Measurements from ENCODE around the gene PPP4R2. TPM values are rescaled to one million over a fixed set of nuclear protein-coding genes. Genes with fewer than 3 reads are reported as not detected.

Gene PPP4R2
- total and polyA plus RNA-seq, 2 of the 4 experiments (the other 2 are of a cell fraction): 13.5 to 31.4 TPM

GRCh38 chr3:72953325-72953956 is 43.2 kb upstream of the PPP4R2 start:
- 86% methylated on average over 1 of the region's 7 CpGs; no CpG with 5 or more reads in 1 of the 2 experiments for WGBS, 2 experiments (ENCODE audit: extremely low coverage in 2 of 2, insufficient read length in 1 of 2)
- Histone ChIP-seq H3K36me3 (ENCODE audit: control insufficient read depth, insufficient read depth, low read length) (peaks cover 2% of the 10 kb centered on the region; the same call in 1 of the 2 replicates), H2AK9ac (replicated peaks; ENCODE audit: low read depth, low read length, poor library complexity) (no peak overlapping the region), H3K18ac (ENCODE audit: low read depth, low read length) (no peak overlapping the region), H3K27ac (ENCODE audit: insufficient read depth, low read length) (no peak overlapping the region), H3K4me3 (ENCODE audit: insufficient read depth, low read depth, low read length) (no peak overlapping the region), H3K79me1 (ENCODE audit: low read depth in 1 of 2, low read length in 2 of 2) (no peaks in the 10 kb centered on the region; a peak in 1 of 4 replicates), H2BK20ac (ENCODE audit: low read depth, low read length) (no peak overlapping the region), H4K91ac (ENCODE audit: insufficient read depth, low read depth, low read length) (no peak overlapping the region), H2AK5ac (ENCODE audit: low read depth, low read length) (no peak overlapping the region), H4K8ac (ENCODE audit: low read depth in 2 of 2, low read length in 2 of 2) (no peak overlapping the region), H3K9ac (ENCODE audit: low read depth, low read length) (no peak overlapping the region), H3K14ac (replicated peaks; ENCODE audit: low read depth, low read length) (no peak overlapping the region), H3K4me1 (ENCODE audit: control insufficient read depth, insufficient read depth, low read length) (no peaks in the 10 kb centered on the region), H3K4ac (ENCODE audit: low read depth, low read length) (no peak overlapping the region), H2BK15ac (ENCODE audit: low read depth, low read length) (no peak overlapping the region), H2BK120ac (ENCODE audit: low read depth, low read length) (no peak overlapping the region), H4K5ac (ENCODE audit: low read depth, low read length) (no peak overlapping the region), H3K4me2 (ENCODE audit: low read depth, low read length) (no peak overlapping the region), H2AFZ (replicated peaks; ENCODE audit: low read length, poor library complexity) (no peak overlapping the region), H3K27me3 (ENCODE audit: control insufficient read depth, insufficient read depth, low read length) (no peaks in the 10 kb centered on the region), H3K9me3 (ENCODE audit: control insufficient read depth, insufficient read depth, low read length) (no peaks in the 10 kb centered on the region), H4K20me1 (ENCODE audit: insufficient read depth, low read length) (no peaks in the 10 kb centered on the region), H2BK5ac (ENCODE audit: low read depth, low read length, poor library complexity, severe bottlenecking) (no peak overlapping the region), H3K23ac (ENCODE audit: low read depth, low read length) (no peak overlapping the region), H3K9me1 (ENCODE audit: insufficient read depth, low read length) (no peaks in the 10 kb centered on the region), H3K56ac (ENCODE audit: extremely low read depth, insufficient read depth, low read length) (no peak overlapping the region)
- dilution Hi-C loops (cut with HindIII; ENCODE audit: low sequenced_read_pairs, unreplicated experiment): no loop called here
- DNase-seq (peak; percentile 30), ATAC-seq (ENCODE audit: low read depth) (peak; percentile 21)
- TF ChIP-seq RFX5 (IDR thresholded peaks at IDR 0.05; ENCODE audit: low read depth, low read length) (no peak), NFE2L2 (IDR thresholded peaks at IDR 0.05; ENCODE audit: low read depth, low read length) (no peak), CEBPB (IDR thresholded peaks at IDR 0.05; ENCODE audit: low read depth, low read length) (no peak), MAFK (IDR thresholded peaks at IDR 0.05; ENCODE audit: low read depth, low read length) (no peak), USF2 (IDR thresholded peaks at IDR 0.05; ENCODE audit: low read depth, low read length) (no peak), CHD1 (IDR thresholded peaks at IDR 0.05; ENCODE audit: low read depth, low read length) (no peak)
- in situ Hi-C loops (cut with MboI; ENCODE audit: low sequenced_read_pairs): no loop called here
- no TSS peak for BruUV-seq (replicated peaks)
- intact Hi-C loops (cut with micrococcal nuclease): no loop called here
- ChIA-PET POLR2A (ENCODE audit: unreplicated experiment) (no interaction called here), CTCF (no interaction called here)
